Lower leg skin (tissue), 4 donors: ENCODE results near the gene CST7. TPM values are rescaled to one million over a fixed set of nuclear protein-coding genes. Genes with fewer than 3 reads are reported as not detected.
"Not testable (repeated sequence)": the region's sequence is repeated elsewhere in the genome, so short reads cannot be mapped to it uniquely, and the experiment has no call there.

ENCODE experiments used
- DNase-seq, 2 donors: peaks; one replicate each; pipeline ENCODE4 v3.0.0-alpha.2; 2019; ENCODE audit warnings: low spot score in 2 of 2
- H3K4me3 ChIP-seq: fragments of 200-600 bp; sonication (generic); 2 replicates; pipeline ENCODE4 v1.5.1; 2017; ENCODE audit warnings: mild to moderate bottlenecking, low read depth; ENCODE audit not compliant: poor library complexity, severe bottlenecking
- POLR2A ChIP-seq, 2 donors: fragments of 450-650 bp; IDR thresholded peaks; one replicate each; pipeline ENCODE4 v1.6.1; 2016 to 2017; ENCODE audit warnings: antibody characterized with exemption in 2 of 2, mild to moderate bottlenecking in 1 of 2, moderate library complexity in 1 of 2
- WGBS, 2 donors: methylation state at CpG; one replicate each; pipeline ENCODE4 v1.1.5; 2018; 5-methylcytosine and 5-hydroxymethylcytosine counted together
- intact Hi-C: fragments of 100-400 bp; cut with DNase I; formaldehyde crosslinking; loops from one replicate; pipeline ENCODE4 v1.15.0; 2023; ENCODE audit warnings: low total_unique reads
- total RNA-seq, 4 donors: library from RNA; depleted of rRNA; stranded (reverse); fragments of >200 nt; gene quantifications; one replicate each; pipeline ENCODE4 v1.1.0, GENCODE V29; 2016
- TF ChIP-seq, protein P1 (sequence below), 3 donors: fragments of 450-650 bp; IDR thresholded peaks; one replicate each; pipeline ENCODE4 v1.5.1; 2016; ENCODE audit warnings: antibody characterized with exemption in 3 of 3, mild to moderate bottlenecking in 3 of 3, moderate library complexity in 2 of 3

The CST7 gene
- total RNA-seq, 4 donors from 2014 or later: 0.42 to 5.1 (median 1.2) TPM

- WGBS, 2 donors: 54 to 60% methylated on average over 17 of the region's 17 CpGs
- DNase-seq: peak in 1 of 2 donors; percentile 71
- TF ChIP-seq, protein P1, sequence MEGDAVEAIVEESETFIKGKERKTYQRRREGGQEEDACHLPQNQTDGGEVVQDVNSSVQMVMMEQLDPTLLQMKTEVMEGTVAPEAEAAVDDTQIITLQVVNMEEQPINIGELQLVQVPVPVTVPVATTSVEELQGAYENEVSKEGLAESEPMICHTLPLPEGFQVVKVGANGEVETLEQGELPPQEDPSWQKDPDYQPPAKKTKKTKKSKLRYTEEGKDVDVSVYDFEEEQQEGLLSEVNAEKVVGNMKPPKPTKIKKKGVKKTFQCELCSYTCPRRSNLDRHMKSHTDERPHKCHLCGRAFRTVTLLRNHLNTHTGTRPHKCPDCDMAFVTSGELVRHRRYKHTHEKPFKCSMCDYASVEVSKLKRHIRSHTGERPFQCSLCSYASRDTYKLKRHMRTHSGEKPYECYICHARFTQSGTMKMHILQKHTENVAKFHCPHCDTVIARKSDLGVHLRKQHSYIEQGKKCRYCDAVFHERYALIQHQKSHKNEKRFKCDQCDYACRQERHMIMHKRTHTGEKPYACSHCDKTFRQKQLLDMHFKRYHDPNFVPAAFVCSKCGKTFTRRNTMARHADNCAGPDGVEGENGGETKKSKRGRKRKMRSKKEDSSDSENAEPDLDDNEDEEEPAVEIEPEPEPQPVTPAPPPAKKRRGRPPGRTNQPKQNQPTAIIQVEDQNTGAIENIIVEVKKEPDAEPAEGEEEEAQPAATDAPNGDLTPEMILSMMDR (IDR thresholded peaks at IDR 0.05): no peak
- no peak for TF ChIP-seq POLR2A (IDR thresholded peaks at IDR 0.05)
- intact Hi-C loops: loop anchor here (10.0 kb wide), 1 partner anchor 984 kb away; no protein-coding TSS in a partner anchor
- H3K4me3 ChIP-seq: no peak overlapping the region
Observed at GRCh38 chr20:24918579-24919566, 30.2 kb upstream of the CST7 start.

GRCh38 chr20:24919665-24920064, 29.4 kb upstream of the CST7 start:
- not testable (repeated sequence) for H3K4me3 ChIP-seq
- intact Hi-C loops: loop anchor here (10.0 kb wide), 1 partner anchor 985 kb away; no protein-coding TSS in a partner anchor
- DNase-seq: peak; percentile 6 to 60
- WGBS, 2 donors: 87 to 91% methylated on average over 15 of the region's 15 CpGs

DNA sequence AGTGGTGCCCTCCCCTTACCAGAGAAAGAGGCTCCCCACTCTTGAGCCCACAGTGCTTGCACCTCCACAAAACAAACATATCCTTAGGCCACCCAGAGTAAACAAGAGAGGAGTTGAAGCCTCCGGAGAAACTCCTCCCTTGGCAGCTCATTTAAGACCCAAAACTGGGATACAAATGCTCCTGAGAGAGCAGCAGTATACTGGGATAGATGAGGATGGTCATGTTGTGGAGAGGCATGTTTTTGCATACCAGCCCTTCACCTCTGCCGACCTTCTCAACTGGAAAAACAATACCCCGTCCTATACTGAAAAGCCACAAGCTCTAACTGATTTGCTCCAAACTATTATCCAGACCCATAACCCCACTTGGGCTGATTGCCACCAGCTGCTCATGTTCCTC, 28.4 kb upstream of the CST7 start:
- DNase-seq, intact Hi-C loops, H3K4me3 ChIP-seq: not testable (repeated sequence)
- 61 to 65% methylated on average over 3 of the region's 3 CpGs for WGBS, 2 donors

DNA sequence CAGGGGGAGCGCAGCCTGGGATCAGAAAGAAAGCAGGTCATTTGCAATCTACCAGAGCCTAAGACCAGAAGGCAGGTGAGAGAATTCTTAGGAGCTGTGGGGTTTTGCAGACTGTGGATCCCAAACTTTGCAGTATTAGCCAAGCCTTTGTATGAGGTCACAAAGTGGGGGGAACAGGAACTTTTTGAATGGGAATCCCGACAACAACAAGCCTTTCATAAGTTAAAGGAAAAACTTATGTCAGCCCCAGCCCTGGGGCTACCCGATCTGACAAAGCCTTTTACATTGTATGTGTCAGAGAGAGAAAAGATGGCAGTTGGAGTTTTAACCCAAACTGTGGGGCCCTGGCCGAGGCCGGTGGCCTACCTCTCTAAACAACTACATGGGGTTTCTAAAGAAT, 19.8 kb upstream of the CST7 start:
- intact Hi-C loops, DNase-seq, H3K4me3 ChIP-seq: not testable (repeated sequence)
- 71 to 72% methylated on average over 5 of the region's 5 CpGs for WGBS, 2 donors

GRCh38 chr20:24929867-24930723, 19.0 kb upstream of the CST7 start:
- intact Hi-C loops, H3K4me3 ChIP-seq: not testable (repeated sequence)
- DNase-seq: peak in 1 of 2 donors; percentile 65
- WGBS, 2 donors: 41 to 49% methylated on average over 13 of the region's 13 CpGs

- intact Hi-C loops, H3K4me3 ChIP-seq, DNase-seq: not testable (repeated sequence)
- WGBS, 2 donors: 53 to 57% methylated on average over 15 of the region's 15 CpGs
Observed at GRCh38 chr20:24930724-24931688, 18.1 kb upstream of the CST7 start.

GRCh38 chr20:24931893-24932292, 17.2 kb upstream of the CST7 start:
- intact Hi-C loops, H3K4me3 ChIP-seq: not testable (repeated sequence)
- WGBS, 2 donors: 46 to 63% methylated on average over 1 of the region's 1 CpG
- DNase-seq: peak; percentile 9 to 36

- 94% methylated on average over 5 to 7 of the region's 7 CpGs for WGBS, 2 donors
- H3K4me3 ChIP-seq: no peak overlapping the region
- peak in 1 of 2 donors; percentile 46 for DNase-seq
- TF ChIP-seq POLR2A (IDR thresholded peaks at IDR 0.05): no peak
- TF ChIP-seq, protein P1 (IDR thresholded peaks at IDR 0.05): no peak
- intact Hi-C loops: no loop called here
Observed at GRCh38 chr20:24933266-24933908, 15.7 kb upstream of the CST7 start.
